HG02870 (cell line): ENCODE data around the gene MRPL27.
"Not testable (repeated sequence)": the region's sequence is repeated elsewhere in the genome, so short reads cannot be mapped to it uniquely, and the experiment has no call there.

Source experiments
- ATAC-seq: cut with Tn5 transposase; IDR thresholded peaks from one replicate; pipeline ENCODE4 v1.9.1; 2021; ENCODE audit warnings: mild to moderate bottlenecking, moderate library complexity; ENCODE audit not compliant: unreplicated experiment

Gene MRPL27

GRCh38 chr17:50347117-50347893 lies 25.7 kb downstream of the MRPL27 start:
- ATAC-seq = no peak

DNA sequence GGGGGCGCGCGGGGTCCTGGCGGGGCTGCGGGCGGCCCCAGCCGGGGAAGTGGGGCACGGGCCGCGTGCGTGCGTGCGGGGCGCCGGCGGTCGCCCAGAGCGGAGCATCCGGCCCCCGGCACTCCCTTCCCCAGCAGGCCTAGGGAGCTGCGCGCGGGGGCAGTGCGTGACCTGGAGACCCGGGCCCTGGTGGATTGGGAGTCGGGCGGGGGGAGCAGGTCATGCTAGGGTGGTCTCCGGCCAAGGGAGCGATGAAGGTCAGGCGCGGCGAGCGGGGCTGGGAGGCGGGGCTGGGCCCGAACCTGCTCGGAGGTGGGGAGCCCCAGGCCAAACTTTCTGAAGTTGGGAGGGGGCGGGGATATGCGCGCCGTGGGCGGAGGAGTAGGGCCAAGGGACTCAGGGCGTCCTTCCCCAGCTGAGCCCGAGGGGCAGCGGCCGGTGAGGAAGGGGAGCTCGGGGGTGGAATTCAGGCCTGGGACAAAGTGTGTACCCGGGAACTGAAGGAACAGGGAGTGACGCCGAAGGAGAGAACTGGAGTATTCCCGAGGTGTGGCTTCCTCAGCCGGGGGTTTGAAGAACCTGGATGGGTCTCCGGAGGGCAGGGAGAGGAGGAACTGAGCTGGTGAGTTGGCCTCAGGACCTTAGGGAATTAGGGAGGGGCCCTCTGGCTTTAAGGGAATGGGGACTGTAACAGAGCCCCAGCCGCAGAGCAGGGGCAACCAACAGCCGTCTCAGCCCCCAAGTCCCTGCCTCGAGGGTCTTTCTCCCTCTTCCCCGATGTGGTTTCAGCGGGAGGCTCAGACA lies 26.5 kb downstream of the MRPL27 start:
- peak; percentile 42 for ATAC-seq

DNA sequence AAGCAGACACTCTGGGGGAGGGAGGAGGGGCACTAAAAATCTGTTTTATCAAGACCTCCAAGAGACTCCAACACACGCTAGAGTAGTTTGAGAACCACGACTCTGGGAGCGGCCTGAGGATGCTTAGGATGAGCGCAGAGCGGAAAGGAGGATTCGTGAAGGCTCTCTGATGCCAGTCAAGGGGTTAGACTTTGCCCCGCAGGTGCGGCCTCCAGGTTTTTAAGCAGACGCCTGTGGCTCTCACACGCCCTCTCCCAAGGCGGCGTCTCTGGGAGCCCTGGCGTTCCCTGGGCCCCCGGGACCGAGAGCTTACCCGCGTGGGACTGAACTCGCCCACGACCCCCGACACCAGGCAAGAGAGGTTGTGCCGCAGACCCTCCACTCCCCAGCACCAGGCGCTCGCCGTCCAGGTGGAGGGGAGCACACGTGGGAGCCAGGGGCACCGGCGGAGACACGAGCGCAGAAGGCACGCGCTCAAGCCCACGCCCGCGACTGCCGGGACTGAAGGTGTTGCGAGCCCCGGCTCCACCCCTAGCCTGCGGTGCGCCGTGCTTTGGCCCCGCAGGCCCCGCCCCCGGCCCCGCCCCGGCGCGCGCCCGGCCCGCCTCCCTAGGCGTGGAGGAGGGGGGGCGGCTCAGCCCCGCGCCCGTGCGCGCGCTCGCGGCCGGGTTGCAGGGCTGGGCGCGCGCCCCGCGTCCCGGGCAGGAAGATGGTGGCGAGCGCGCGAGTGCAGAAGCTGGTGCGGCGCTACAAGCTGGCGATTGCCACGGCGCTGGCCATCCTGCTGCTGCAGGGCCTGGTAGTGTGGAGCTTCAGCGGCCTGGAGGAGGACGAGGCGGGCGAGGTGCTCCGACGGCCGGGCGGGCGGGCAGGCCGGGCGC lies 27.3 kb downstream of the MRPL27 start, which contains the start of gene XYLT2:
TSS of gene XYLT2 (plus strand) at position 695 of the 881 bp plus-strand sequence. CDS start at position 710, 15 bp downstream.
- peak; percentile 71 for ATAC-seq

GRCh38 chr17:50344731-50345365 lies 28.1 kb downstream of the MRPL27 start:
- no peak for ATAC-seq

- ATAC-seq = no peak
These were observed 33.6 kb downstream of the MRPL27 start for GRCh38 chr17:50339381-50339780.

DNA sequence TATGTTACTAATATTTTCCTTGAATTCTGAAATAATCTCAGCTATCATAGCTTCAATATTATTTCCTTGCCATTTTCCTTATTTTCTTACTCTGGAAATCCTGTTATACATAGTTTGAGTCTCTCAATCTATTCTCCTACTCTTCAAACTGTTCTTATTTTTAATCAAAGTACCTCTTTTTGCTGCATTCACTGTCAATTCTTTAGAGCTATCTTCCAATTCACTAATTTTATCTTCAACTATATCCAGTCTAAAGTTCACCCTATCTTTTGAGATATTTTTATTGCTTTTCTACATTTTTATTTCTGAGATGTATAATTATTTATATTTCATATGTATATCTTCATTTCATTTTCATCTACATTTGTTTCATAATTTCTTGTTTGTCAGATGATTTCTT lies 34.3 kb downstream of the MRPL27 start:
- no peak for ATAC-seq

DNA sequence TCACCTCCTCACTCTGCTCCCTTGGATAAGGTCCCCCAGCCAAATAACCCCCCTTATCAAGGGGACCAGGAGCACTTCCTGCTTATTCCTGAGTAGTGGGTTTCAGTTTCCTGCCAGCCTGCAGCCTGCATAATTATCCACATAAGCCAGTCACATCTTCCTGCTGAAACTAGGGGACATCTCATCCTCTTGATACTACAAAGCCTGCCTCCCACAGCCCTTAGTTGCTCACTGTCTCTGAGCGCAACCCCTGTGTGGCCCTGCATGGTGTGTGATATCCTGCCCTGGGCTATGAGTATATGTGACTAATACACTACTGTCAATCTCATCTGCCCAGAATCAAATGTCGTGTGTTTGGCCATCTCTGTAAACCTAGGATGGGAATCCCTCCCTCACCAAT lies 35.0 kb downstream of the MRPL27 start:
- ATAC-seq = no peak

DNA sequence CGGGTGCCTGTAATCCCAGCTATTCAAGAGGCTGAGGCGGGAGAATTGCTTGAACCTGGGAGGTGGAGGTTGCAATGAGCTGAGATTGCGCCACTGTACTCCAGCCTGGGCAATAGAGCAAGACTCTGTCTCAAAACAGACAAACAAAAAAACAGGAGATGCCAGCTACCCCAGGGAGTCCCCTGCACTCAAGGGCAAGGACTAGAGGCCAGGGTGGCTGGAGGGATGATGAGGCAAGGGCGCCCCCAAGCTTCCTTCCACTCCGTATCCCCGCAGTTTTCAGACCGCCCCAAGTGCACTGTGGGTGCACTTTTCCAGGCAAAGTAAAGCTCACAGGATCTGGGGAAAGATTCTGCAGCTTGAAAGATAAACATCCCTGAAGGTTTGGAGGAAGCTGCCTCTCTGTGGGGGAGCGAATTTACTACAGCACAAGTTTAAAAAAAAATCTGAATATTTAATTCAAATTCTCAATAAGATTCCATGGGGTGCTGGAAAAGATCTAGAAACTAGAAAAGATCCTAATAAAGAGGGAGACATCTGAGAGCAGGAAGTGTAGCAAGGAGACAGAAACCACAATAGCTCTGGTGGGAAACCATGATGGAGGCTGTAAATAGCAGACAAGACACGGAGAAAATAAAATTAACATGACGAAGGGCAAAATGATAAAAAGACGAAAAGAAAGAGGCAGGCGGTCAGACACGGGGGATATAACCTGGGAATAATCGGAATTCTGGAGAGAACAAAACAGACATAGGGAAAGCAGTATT lies 39.5 kb downstream of the MRPL27 start:
- ATAC-seq = not testable (repeated sequence)

DNA sequence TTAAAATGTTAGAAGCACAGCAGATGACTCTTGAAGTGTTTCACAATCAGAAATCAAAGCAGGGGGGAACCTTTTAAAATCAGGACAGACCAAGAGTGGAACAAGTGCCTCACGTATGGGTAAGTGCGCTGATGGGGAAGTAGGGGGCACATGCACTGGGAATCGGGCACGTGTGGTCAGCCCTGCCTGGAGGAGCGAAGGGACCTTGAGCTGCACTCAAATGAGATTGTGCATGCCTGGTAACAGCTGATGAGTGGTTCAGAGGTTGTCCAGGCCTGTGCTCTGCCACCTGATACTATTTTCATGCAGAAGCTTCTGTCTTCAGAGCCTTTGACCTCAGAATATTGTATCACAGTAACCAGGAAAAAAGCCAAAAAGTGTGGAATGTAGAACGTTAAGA lies 40.8 kb downstream of the MRPL27 start:
- no peak for ATAC-seq

DNA sequence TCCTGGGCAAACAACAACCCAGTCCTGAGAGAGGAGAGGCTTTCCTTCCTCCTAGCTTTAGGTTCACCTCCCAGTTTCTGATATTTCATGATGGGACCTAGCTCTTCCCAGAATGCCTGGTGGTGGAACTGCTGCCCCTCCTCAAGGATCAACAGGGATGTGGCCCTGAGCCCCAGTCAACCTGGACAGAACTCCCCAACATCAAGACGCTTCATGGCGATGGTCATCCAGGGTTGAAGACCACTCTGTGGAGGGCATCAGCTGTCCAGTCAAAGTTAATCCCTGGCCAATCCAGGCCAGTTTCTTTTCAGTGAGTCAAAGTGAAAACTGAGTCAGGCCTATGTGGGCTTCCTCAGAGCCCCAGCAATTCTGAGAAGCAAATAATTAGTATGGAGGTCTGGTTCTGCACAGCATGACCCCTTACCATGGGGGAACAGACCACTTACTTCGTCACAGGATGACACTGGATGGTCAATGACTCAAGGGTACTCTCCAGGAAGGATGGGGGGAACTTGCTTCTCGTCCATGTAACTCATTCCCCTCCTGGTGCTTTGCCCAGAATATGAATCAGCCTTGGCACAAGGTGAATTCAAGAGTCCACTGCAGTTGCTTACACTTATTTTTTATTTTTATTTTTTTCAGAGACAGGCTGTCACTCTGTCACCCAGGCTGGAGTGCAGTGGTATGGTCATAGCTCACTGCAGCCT lies 41.7 kb downstream of the MRPL27 start:
- no peak for ATAC-seq

DNA sequence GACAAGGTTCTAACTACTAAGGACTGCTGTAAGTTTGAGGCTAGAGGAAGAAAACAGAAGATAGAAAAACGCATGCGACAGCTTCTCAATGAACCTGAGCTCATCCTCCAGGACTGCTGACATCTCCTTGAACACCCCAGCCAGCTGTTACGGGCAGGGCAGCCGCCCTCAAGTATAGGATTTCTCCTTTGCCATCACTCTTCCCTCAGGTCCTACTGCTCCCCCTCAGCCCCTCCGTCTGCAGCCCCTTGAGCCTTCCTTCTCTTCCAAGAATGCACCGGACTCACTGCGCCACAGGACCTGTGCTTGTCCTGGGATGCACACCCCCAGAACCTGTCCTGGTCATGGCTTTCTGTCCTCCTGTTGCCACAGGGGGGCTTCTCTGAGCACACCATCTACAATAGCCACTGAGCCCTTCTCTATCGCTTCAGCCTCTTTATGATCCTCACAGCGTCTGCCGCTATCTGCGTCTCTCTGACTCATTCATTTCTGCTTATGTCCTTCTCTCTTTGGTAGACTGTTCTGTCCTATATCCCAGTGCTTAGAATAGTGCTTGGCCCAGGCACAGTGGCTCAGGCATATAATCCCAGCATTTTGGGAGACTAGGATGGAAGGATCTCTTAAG lies 42.7 kb downstream of the MRPL27 start:
- ATAC-seq = no peak

DNA sequence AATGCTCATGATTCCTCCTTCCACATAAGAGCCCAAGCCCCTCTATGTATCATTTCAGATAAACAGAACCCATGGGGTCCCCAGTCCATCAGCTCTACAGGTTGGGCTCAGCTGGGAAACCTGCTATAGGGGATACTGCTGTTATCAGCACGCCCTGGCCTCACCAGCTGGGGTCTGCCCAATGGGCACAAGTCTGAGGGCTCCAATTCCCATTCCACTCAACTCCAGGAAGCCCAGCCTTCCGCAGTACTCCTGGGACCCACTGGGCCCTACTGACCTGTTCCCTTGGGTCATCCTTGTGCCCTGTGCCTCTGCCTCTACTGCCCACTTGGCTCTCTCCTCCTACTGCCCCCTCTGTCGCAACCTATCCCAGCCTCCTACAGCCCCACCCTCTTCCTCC lies 43.3 kb downstream of the MRPL27 start:
- no peak for ATAC-seq

GRCh38 chr17:50328363-50329325 lies 44.3 kb downstream of the MRPL27 start:
- no peak for ATAC-seq

GRCh38 chr17:50326831-50327364 lies 46.1 kb downstream of the MRPL27 start:
- no peak for ATAC-seq

- ATAC-seq = no peak
These were observed 47.1 kb downstream of the MRPL27 start for GRCh38 chr17:50325906-50326305.

DNA sequence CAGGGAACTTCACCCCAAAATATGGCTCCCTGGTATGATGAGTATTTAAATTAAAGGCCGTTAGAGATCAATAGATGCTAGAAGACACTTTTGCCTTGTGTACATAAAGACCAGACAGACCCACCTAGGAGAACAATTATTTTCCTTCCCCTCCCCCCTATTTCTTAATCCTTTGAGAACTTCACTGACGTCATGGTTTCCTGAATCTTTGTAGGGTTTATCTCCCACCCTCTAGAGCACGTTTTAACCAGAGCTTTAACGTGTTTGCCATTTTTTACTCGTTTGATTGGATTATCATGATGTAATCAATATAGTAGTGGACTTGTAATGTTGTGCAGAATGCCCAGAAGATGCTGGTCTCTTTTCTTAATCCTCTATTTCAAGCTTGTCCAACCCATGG lies 49.9 kb downstream of the MRPL27 start:
- ATAC-seq = no peak

DNA sequence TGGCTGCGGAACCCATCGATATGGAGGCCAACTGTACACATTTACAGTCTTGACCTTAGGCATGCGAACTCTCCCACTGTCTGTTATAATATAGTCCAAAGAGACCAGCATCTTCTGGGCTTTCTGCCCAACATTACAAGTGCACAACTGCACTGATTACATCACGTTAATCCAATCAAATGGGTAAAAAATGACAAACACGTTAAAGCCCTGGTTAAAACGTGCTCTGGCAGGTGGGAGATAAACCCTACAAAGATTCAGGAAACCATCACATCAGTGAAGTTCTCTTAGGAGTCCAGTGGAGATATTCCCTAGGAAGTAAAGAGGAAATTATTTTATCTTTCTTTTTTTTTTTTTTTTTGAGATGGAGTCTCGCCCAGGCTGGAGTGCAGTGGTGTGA lies 50.7 kb downstream of the MRPL27 start:
- no peak for ATAC-seq
